T-helper 22 cell (primary cell): ENCODE data around the gene GLP2R.

ENCODE experiments used
- DNase-seq: peaks from one replicate; pipeline ENCODE4 v3.0.0-alpha.2; 2020; ENCODE audit warnings: low read depth

The GLP2R gene

DNA sequence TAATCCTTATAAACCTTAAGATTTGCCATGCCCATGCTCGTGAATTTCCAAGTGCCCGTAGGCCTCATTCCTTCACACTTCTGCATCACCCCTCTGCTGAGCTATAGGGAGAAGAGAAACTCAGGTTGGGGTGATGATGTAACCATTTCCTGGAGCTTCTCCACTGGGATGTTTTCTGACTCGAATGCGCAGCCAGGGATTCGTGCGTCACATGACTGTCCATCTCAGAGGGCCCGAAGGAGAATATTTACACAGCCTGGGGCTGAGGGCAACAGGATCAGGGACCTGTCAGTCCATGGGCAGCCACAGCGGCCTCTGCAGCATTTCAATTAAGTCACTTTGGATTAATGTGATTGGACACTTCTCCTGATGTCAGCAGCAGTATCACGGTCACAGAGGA lies 12.6 kb upstream of the GLP2R start:
- DNase-seq: no peak

DNA sequence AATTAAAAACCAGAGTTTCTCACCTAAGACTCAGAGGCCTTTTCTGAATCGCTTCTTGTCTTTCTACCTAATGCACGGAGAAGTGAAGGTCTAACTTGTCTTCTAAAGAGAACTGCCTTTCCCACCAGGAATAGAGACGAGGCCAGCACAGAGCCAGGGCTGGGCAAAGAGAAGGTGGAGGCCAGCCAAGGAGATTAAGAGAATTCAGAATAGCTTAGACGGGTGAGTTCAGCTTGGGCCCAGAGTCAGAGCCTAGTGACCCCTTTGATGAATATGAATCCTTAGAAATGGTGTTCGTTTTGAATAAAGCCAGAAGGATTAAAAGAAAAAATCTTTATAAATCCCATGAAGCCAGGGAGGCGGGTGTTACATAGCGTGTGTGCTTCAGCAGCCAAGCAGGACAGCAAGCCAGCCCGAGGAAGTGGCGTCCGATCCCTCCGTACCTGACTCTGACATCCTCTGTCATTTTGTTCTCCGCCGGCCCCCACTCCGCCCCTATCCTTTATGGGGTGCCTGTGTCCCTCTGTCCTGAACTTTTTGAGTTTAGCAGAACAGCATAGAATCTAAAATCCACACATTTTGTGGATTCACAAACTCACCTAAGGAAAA lies 11.3 kb upstream of the GLP2R start:
- DNase-seq: no peak

DNA sequence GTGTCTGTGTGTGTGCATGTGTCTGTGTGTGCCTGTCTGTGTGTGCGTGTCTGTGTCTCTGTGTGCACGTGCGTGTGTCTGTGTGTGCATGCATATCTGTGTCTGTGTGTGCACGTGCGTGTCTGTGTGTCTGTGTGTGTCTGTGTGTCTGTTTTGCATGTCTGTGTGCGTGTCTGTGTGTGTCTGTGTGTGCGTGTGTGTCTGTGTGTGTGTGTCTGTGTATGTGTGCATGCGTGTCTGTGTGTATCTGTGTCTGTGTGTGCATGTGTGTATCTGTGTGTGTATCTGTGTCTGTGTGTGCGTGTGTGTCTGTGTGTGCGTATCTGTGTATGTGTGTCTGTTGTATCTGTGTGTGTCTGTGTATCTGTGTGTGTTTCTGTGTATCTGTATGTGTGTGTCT lies 9.3 kb upstream of the GLP2R start:
- no peak for DNase-seq

DNA sequence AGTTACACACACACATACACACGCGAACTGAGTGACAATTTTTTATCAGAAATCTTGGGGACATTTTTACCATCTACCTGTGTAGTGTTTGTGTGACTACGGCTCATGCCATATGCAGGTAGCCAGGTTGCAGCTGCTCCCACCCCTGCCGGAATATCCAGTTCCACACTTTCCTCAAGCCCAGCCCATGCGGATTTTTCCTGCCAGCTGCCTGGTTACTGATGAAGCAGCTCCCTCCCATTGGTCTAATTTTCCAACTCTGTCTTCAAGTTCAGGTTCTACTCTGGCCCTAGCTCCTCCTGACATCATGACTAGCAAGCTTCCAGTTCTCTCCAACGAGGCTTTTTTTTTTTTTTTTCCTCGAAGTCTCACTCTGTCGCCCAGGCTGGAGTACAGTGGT lies 8.6 kb upstream of the GLP2R start:
- no peak for DNase-seq

DNA sequence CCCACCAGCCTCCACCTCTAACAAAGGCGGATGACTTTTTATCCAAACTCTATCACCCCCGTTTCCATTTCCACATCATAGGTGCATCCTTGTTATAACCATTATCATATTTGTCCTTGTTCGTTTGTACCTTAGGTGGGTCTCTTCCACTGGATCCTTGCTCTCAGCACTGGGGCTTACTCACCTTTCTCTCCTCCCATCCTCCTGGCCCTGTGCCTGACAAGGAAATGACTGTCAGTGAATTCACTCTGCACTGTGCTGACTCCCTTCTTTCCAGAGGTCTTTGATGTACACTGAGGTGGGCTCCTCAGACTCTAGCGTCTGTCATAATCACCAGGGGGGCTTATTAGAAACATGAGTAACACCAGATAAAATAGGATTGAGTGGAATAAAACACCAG lies 7.0 kb upstream of the GLP2R start:
- DNase-seq: no peak

DNA sequence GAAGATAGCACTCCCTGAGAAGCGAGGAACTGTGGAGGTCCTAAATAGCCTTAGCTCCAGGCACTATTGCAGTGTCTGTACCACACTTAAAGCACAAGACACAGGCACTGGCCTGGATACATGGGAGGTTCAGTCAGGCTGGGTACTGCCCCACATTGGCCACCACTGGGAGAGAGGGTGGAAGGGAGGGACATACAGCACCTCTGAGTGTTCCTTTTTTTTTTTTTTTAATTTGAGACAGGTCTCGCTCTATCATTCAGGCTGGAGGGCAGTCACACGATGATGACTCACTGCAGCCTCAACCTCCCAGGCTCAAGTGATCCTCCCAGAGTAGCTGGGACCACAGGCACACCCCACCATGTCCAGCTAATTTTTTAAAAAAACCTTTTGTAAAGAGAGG lies 5.3 kb upstream of the GLP2R start:
- no peak for DNase-seq

DNA sequence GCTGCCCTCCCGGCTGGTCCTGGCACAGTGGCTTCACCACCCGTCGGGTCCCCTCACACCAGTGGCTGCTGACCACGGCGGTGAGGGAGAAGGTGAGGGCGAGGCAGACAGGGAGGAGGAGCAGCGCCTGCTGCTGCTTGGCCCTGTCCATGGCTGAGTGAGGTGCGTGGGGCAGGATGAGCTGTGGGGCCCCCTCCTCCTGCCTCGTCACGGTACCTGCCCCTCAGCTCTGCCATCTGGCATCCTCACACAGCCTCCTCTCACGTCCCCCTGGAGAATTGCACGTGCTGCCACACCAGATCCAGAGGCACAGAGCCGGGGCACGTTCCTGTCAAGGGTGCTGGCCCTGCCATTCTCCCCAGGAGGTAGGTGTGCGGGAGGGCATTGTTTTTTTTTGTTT lies 3.8 kb upstream of the GLP2R start, which contains the start of gene GSG1L2:
GSG1L2 (minus strand) TSS at position 159 of the 400 bp plus-strand sequence; CDS start at position 151, 8 bp downstream.
- DNase-seq: no peak

DNA sequence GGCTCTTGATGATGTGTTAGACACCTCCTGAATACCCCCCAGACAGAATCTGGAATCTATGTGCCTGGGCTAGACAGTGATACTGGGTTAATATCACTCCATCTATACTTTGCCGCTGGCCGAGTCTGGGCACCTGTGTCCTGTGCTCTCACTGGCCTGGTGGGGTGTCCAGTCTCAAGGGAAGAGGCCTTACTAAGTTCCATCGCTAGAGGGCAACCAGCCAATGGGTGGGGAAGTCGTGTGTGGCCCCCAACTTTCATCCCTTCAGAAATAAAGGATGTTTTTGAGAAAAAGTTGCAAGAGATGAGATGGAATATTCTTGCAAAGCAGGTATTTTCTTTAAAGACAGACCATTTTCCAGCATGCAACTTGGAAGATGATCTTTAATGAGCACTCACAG lies 1.6 kb upstream of the GLP2R start:
- no peak for DNase-seq

DNA sequence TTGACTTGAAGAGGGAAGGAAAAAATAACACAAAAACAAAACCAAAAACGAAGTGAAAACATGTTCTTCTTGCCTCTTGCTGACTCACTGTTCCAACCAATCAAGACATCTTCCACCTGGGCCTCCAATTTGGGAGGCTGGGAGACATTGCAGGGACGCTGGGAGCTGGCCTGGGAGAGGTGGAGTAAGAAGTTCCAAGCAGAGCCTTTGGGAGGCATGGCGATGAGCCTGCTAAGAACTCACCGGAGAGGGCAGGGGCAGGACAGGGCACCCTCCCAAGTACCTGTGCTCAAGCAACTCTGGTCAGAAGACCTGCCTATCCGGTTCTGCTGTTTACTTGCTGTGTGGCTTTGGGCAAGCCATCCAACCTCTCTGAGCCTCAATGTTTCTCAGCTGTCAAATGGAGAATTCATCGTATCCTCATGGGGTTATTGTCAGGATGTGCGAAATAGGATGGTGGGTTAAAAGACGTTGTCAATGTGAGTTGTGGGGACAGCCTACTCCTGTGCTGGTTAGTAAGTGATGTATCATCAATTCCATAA lies 856 bp upstream of the GLP2R start:
- no peak for DNase-seq

DNA sequence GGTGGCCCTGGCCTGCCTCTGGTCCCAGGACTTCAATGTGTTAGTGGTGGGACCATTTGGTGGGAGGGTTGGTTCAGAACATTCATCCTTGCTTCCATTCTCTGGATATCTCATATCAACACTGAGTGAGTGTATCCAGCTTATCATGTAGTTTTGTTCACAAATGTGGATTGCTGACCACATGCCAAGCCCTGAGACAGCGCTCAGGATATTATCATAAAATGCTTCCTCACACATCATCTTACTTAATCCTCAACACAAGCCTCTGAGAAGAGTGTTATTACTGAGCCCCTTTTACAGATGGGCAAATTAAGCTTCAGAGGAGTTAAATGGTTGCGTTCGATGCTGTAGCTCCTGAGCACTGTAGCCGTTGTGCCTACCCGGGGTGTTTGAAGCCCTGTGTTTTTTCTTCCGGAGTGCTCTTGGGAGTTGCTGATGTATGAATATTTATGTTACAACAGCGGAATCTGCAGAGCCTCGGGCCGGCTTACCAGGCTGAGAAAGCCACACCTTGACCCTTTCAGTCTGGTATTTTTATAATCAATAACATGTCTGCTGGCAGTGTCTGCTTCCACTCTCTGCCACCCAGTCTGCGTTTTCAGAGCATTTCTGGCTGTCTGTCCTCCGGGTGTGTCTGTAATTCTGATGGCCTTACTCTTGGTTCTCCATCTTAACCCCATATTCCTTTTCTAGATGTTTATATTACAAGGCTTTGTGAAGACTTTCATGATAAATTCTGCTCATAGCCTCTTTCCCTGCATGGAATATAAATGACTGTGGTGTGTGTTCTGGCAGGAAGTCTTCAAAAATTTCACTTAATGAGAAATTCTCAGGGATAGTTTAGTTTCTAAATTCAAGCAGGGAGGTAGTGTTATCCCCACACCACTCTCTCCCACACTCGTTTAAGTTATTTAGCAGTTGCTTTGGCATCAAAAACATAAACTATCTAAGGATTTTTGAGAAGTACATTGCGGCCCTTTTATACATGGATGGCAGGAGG lies 2.9 kb downstream of the GLP2R start:
- DNase-seq: no peak

DNA sequence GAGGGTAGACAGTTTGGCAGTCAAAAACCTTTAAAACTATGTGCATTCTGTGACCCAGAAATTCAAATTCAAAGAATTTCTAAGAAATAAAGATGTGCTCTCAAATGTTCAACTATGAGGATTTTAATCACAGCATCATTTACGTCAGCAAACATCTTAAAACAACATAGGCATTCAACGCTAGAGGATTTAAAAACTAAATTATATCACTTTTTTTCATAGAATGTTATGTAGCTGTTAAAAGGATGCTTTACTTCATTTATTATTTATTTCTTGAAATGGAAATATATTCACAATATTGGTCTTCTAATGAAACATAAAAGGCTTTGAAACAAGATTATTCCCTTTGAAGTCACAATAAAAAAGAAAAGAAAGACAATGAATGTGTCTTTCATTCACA lies 3.6 kb downstream of the GLP2R start:
- DNase-seq: no peak

DNA sequence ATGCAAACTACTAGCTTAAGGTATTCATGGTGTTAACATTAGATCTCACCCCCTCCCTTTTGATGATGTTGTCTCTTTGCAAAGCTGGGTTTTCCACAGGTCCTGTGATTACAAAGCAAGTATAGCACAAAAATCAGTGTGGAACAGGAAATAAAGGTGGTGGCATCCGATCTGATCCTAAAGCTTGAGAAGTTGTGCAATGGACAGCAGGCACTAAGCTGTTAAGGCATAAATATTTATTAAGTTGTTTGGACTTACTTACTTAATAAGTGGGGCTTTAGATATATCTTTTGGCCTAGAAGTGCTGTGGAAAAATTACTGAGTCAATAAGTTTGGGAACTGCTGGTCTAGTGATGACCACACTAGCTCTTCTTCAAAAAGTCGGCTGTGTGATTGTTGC lies 5.0 kb downstream of the GLP2R start:
- DNase-seq: no peak

DNA sequence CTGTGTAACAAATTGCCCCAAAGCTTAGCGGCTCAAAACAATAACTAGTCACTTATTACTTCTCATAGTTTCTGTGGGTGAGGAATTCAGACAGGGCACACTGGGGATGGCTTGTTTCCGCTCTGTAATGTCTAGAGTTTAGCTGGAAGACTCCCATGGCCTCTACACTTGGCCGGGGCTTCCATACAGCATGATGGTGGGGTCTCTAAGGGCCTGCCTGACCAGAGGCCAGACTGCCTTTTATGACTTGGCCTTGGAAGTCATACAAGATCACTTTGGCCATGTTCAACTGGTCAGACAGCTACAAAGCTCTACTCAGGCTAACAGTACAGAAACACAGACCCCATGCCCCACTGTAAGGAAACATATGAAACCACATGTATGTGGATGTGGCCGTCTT lies 8.2 kb downstream of the GLP2R start:
- no peak for DNase-seq

DNA sequence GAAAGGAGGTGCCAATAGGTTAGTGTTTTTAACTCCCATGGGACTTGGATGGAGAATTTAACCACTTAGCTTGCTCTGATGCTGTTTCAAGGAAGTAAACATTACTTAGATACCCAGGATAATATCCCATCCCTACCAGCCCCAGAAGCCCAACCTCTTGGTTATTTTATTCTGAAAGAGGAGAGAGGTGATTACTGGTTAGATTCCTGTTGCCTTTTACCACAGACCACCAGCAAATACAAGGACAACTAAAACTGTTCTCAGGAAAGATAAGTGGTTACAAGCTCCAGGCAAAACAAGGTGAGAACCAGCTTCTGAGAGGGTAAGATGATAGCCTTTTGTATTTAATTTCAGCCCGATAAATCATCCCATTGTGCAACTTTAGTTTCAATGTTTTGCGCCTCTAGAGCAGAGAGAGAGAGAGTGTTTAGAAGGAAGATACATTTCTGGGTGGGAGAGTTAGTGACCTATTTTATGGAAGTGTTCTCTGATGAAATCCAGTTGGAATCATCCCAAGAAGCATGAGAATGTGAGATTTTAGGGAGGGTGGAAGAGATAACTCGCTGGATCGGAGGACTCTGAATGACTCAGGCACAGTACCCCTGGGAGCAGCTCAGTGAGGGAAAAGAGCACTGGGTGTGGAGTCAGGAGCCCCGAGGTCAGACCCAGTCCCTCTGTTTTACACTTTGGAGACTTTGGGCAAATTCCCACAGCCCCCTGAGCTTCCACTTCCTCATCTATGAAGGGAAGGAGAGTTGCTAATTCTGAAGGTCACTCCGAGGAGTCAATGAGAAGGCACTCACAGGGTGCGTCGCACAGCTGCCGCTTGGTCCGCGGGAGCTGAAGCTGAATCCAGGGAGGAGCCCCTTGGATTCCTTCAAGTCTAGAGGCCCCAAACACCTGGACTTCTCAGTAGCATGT lies 12.1 kb downstream of the GLP2R start:
- no peak for DNase-seq

DNA sequence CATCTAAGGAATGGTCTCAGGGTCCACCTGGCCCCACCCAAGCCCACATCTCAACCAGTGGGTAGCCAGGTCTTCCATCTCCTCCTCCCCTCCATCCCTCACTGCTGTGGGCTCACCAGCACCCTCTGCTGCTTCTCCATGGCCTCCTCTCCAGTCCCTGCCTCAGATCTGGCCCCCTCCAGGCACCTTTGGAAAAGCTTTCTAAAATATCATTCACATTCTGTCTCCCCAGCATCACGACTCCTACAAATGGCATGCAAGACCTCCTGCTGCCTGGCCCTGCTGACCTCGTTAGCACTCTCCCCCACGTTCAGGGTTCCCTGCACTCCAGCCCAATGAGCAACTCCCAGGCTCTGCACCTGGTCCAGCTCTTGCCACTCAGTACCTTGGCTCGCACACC lies 13.7 kb downstream of the GLP2R start:
- DNase-seq: no peak

DNA sequence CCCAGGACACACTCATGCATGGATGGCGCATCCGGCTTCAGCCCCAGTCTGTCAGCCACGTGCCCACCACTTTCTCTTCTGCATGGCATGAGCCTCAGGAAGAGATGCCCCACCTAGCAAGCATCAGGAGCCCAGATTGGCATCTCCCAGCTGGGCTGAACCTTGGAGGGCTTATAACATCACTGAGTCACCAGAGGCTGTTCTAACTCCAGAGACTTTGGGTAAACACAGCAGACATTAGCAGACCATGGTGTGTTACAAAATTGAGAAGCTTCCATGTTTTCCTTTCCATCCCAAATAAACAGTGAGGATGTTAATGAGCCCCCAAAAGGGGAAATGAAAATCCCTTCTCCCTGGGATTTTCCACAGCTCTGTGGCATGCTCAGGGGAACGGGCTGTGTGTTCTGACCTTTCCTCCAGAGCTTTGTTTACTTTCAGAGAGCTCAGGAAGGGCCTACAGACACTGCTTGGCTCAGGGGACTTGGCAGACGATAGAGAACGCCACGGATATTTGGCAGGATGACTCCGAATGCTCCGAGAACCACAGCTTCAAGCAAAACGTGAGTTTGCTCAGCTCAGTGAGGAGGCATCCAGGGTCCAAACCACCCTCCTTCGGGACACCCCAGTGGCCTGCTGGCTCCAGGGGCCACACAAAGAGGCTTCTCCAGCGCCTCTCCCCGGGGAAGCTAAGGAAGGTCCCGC lies 16.5 kb downstream of the GLP2R start:
- no peak for DNase-seq

DNA sequence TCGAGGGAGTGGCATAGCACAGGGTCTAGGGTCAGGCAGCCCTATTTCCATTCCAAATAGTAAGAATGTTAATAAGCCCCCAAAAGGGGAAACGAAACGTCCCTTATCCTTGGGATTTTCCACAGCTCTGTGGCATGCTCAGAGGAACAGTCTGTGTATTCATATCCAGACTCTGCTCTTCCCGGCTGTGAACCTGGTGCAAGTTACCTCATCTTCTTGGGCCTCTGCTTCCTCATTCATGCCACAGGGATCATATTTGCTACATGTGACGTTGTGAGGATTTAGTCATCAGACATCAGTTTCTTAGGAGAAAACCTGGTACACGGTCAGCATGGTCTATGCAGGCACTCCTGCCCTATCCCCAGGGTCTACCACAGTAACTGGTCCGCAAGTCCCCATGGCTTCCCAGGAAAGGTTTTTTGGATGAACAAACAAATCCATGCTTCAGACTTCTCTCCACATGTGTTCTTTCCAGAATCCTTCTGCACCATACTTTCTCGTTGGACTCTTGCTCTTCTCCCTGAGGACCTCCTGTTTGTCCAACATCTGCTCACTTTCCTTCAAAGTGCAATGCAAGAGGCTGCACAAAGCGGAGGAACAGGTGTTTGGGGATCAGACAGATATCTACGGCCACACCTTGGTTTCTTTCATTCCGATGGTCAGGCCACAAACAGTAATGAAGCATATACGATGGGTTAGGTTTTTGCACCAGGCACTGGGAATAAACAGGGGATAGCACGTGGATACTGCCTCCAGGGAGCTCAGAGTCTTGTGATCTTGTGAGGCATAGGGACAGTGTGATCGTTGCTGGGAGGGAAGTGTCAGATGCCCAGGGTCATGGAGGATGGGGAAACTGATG lies 17.7 kb downstream of the GLP2R start:
- DNase-seq: no peak

DNA sequence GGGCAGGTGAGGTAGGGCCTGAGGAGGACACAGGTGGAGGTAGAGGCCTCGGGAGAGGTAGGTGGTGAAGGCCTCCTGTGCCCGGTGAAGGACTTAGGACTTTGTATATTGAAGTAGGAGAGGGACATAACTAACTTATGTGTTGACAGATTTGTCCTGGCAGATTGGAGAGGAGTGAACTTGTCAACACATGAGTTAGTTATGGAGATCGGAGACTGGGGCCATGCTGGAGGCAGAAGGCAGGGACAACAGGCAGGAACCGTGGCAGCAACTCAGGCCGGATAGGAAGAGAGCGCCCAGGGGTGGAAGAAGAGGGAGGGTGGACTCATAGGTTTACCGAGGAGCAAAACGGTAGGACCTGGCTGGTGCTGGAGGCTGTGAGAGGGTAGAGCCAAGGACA lies 18.4 kb downstream of the GLP2R start:
- no peak for DNase-seq

DNA sequence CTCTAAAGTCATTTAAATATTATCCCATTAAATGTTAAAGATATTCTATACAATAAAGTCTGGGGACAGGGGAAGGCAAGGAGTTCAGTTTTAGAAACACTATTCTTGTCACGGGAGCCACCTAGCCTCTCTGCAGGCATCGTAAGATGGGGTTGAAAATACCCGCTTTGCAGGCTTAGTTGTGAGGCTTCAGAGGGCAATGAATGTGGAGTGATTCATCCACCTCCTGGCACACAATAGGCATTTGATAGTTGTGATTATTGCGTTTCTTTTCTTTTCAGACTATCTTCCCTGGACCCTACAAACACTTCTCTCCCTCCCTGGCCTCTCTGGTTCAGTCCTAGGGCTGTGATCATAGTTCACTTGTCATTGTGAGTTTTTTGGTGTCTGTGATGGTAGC lies 19.6 kb downstream of the GLP2R start:
- DNase-seq: no peak

DNA sequence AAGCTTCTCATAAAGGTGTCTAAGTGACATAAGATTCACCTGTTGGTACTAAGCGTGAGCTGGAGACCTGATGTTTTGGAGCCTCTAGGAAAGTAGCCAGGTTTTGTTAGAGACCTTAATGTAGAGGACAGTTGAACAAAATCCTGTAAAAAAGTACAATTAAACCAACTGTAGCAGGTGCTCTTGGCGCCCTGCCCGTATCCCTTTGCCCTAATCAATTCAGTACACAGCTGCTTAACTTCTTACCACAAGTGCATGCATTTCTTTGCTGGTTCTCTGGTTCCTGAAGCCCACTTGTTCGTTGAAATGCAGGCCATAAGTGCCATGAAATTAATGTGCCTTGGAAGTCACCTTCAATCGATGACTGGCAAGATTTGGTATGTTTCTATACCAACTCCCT lies 24.4 kb downstream of the GLP2R start:
- no peak for DNase-seq

DNA sequence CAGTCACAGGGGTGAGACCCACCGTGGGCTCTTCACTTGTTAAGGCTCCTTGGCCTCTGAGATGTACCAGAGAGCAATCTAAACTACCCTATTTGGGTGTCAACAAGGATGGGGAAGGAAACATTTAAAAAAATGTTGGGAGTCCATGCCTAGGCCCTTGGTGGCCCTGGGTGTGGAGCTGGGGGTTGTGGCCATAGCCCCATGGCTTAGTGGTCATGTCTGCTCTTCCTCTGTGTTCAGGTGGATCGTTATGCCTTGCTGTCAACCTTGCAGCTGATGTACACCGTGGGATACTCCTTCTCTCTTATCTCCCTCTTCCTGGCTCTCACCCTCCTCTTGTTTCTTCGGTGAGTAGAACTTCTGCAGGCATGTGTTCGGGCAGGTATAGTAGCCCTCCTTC lies 28.5 kb downstream of the GLP2R start:
- DNase-seq: no peak
